H1 (cell line): ENCODE measurements around the gene GCLM. TPM values are rescaled to one million over a fixed set of nuclear protein-coding genes. Genes with fewer than 3 reads are reported as not detected.

Experiments used
- CTCF ChIA-PET: fragments of 300-600 bp; sonication (Branson Sonifier 250); formaldehyde crosslinking; loops from one replicate; lab custom pipeline; 2021; ENCODE audit not compliant: partially characterized antibody; lab: Charles Lee
- POLR2A ChIA-PET: fragments of 300-600 bp; sonication (Branson Sonifier 250); formaldehyde crosslinking; loops from one replicate; lab custom pipeline; 2021; ENCODE audit warnings: inconsistent platforms; ENCODE audit not compliant: partially characterized antibody; lab: Charles Lee
- DNase-seq, 2 experiments: peaks; one replicate each; pipeline versions ENCODE4 v3.0.0 to v3.0.0-alpha.2; 2010 to 2022; ENCODE audit warnings: low spot score in 2 of 2, low read depth in 1 of 2, mixed read lengths in 1 of 2
- FAIRE-seq: peaks from 2 replicates; lab custom pipeline; 2011; peaks lifted over from hg19 to GRCh38; lab: Jason Lieb, UNC
- H2AFZ ChIP-seq: 2 replicates; pipeline ENCODE4 v1.8.1; 2012; ENCODE audit warnings: low read length, inconsistent platforms
- H2AK5ac ChIP-seq: 2 replicates; pipeline ENCODE4 v1.6.1; 2013; ENCODE audit warnings: low read depth, low read length
- H2BK120ac ChIP-seq: replicated peaks from 2 replicates; pipeline ENCODE3; 2013; ENCODE audit warnings: low read depth, low read length, inconsistent platforms
- H2BK12ac ChIP-seq: 2 replicates; pipeline ENCODE4 v1.6.1; 2013; ENCODE audit warnings: low read depth, low read length
- H2BK15ac ChIP-seq: 2 replicates; pipeline ENCODE4 v1.6.1; 2013; ENCODE audit warnings: low read length
- H2BK20ac ChIP-seq: 2 replicates; pipeline ENCODE4 v1.6.1; 2013; ENCODE audit warnings: low read length
- H2BK5ac ChIP-seq: 2 replicates; pipeline ENCODE4 v1.6.1; 2013; ENCODE audit warnings: low read depth, low read length
- H3K14ac ChIP-seq: 2 replicates; pipeline ENCODE4 v1.6.1; 2013; ENCODE audit warnings: inconsistent platforms; ENCODE audit not compliant: insufficient read length
- H3K18ac ChIP-seq: 2 replicates; pipeline ENCODE4 v1.6.1; 2013; ENCODE audit warnings: low read length; ENCODE audit errors: extremely low read depth
- H3K23ac ChIP-seq: 2 replicates; pipeline ENCODE4 v1.6.1; 2013; ENCODE audit warnings: inconsistent platforms; ENCODE audit not compliant: insufficient read length
- H3K23me2 ChIP-seq: 2 replicates; pipeline ENCODE4 v1.6.1; 2013; ENCODE audit warnings: low read depth, low read length
- H3K27ac ChIP-seq: 2 replicates; pipeline ENCODE4 v1.6.1; 2011; ENCODE audit warnings: low read depth, low read length, inconsistent platforms
- H3K27me3 ChIP-seq, 4 experiments: replicated peaks in 1 of 4; 1 replicate in 1 of 4; 2 replicates in 3 of 4; pipeline versions ENCODE4 v1.6.1 to v1.8.1; 2011 to 2013; ENCODE audit warnings: low read length in 3 of 4, mild to moderate bottlenecking in 3 of 4, inconsistent platforms in 2 of 4, mixed read lengths in 2 of 4, moderate library complexity in 1 of 4; ENCODE audit not compliant: control insufficient read depth in 3 of 4, insufficient read depth in 3 of 4; ENCODE audit errors: extremely low read depth in 1 of 4
- H3K36me3 ChIP-seq, 4 experiments: 2 replicates each; pipeline versions ENCODE4 v1.6.1 to v1.8.1; 2011 to 2013; ENCODE audit warnings: mild to moderate bottlenecking in 4 of 4, low read length in 3 of 4, moderate library complexity in 2 of 4, control low read depth in 1 of 4, inconsistent platforms in 1 of 4; ENCODE audit not compliant: insufficient read depth in 4 of 4, control insufficient read depth in 2 of 4
- H3K4ac ChIP-seq: replicated peaks from 2 replicates; pipeline ENCODE3; 2013; ENCODE audit warnings: low read length, low read depth, mixed read lengths, inconsistent platforms; ENCODE audit not compliant: insufficient read length
- H3K4me1 ChIP-seq, 4 experiments: replicated peaks in 1 of 4; 1 replicate in 1 of 4; 2 replicates in 3 of 4; pipeline versions ENCODE4 v1.6.1 to v1.8.1; 2011 to 2013; ENCODE audit warnings: low read length in 3 of 4, inconsistent platforms in 2 of 4, mixed read lengths in 1 of 4; ENCODE audit not compliant: insufficient read depth in 4 of 4, control insufficient read depth in 3 of 4
- H3K4me2 ChIP-seq, 2 experiments: 2 replicates each; pipeline versions ENCODE4 v1.6.1 to v1.8.1; 2011 to 2013; ENCODE audit warnings: low read depth in 2 of 2, low read length in 2 of 2, control low read depth in 1 of 2, inconsistent platforms in 1 of 2, mild to moderate bottlenecking in 1 of 2; ENCODE audit not compliant: insufficient read depth in 1 of 2
- H3K4me3 ChIP-seq, 4 experiments: fragments of 200-600, 300-600 bp in 1 of 4; sonication (generic), shearing (Covaris generic), sonication (Bioruptor Twin) in 1 of 4; 2 replicates each; pipeline versions ENCODE4 v1.5.1 to v1.8.1; 2011 to 2016; ENCODE audit warnings: low read length in 4 of 4, low read depth in 3 of 4, control low read depth in 2 of 4, inconsistent platforms in 2 of 4, mild to moderate bottlenecking in 2 of 4, mixed read lengths in 1 of 4, moderate library complexity in 1 of 4; ENCODE audit not compliant: insufficient read depth in 2 of 4; ENCODE audit errors: extremely low read depth in 1 of 4
- H3K56ac ChIP-seq: replicated peaks from 2 replicates; pipeline ENCODE3; 2013; ENCODE audit warnings: low read depth, mild to moderate bottlenecking, mixed read lengths, low read length, inconsistent platforms; ENCODE audit not compliant: insufficient read length
- H3K79me1 ChIP-seq: 2 replicates; pipeline ENCODE4 v1.6.1; 2013; ENCODE audit warnings: low read depth, low read length, control low read depth
- H3K79me2 ChIP-seq, 2 experiments: 2 replicates each; pipeline versions ENCODE4 v1.6.1 to v1.8.1; 2012 to 2013; ENCODE audit warnings: low read length in 2 of 2, mild to moderate bottlenecking in 2 of 2, inconsistent platforms in 1 of 2; ENCODE audit not compliant: insufficient read depth in 2 of 2, control insufficient read depth in 1 of 2
- H3K9ac ChIP-seq, 4 experiments: replicated peaks in 1 of 4; 1 replicate in 1 of 4; 2 replicates in 3 of 4; pipeline versions ENCODE4 v1.6.1 to v1.8.1; 2011 to 2013; ENCODE audit warnings: low read depth in 3 of 4, low read length in 3 of 4, control low read depth in 2 of 4, mild to moderate bottlenecking in 2 of 4, moderate library complexity in 2 of 4, inconsistent platforms in 1 of 4; ENCODE audit errors: extremely low read depth in 1 of 4
- H3K9me3 ChIP-seq, 2 experiments: 2 replicates each; pipeline versions ENCODE4 v1.6.1 to v1.8.1; 2012 to 2013; ENCODE audit warnings: mild to moderate bottlenecking in 2 of 2, moderate library complexity in 2 of 2, control low read depth in 1 of 2, inconsistent platforms in 1 of 2, low read depth in 1 of 2, low read length in 1 of 2, mixed read lengths in 1 of 2; ENCODE audit not compliant: insufficient read depth in 2 of 2
- H4K20me1 ChIP-seq, 2 experiments: replicated peaks in 1 of 2; 2 replicates each; pipeline versions ENCODE3 to v1.8.1; 2011 to 2013; ENCODE audit warnings: inconsistent platforms in 2 of 2, low read length in 2 of 2, mild to moderate bottlenecking in 1 of 2; ENCODE audit not compliant: insufficient read depth in 2 of 2, control insufficient read depth in 1 of 2
- H4K5ac ChIP-seq: 2 replicates; pipeline ENCODE4 v1.6.1; 2013; ENCODE audit warnings: low read length, low read depth, mixed read lengths, inconsistent platforms; ENCODE audit not compliant: insufficient read length
- H4K8ac ChIP-seq: 2 replicates; pipeline ENCODE4 v1.8.0; 2013; ENCODE audit warnings: mild to moderate bottlenecking, moderate library complexity, low read length, inconsistent platforms; ENCODE audit not compliant: insufficient read depth; ENCODE audit errors: extremely low read depth
- H4K91ac ChIP-seq: replicated peaks from 2 replicates; pipeline ENCODE3; 2013; ENCODE audit warnings: low read length, mixed read lengths, inconsistent platforms; ENCODE audit not compliant: insufficient read length
- CTBP2 ChIP-seq: IDR thresholded peaks from 2 replicates; pipeline ENCODE4 v1.7.0; 2011; ENCODE audit warnings: borderline replicate concordance, mild to moderate bottlenecking, moderate library complexity, mixed read lengths, low read length; ENCODE audit not compliant: insufficient read depth, insufficient read length
- GTF2F1 ChIP-seq: IDR thresholded peaks from 2 replicates; pipeline ENCODE4 v1.6.1; 2012; ENCODE audit warnings: low read depth, low read length, improper control_type of control experiment, borderline replicate concordance
- KDM5A ChIP-seq: fragments of 200-600 bp; IDR thresholded peaks from 2 replicates; pipeline ENCODE4 v1.7.1; 2012; ENCODE audit warnings: mild to moderate bottlenecking, low read length, inconsistent platforms, mixed read lengths
- SRF ChIP-seq: IDR thresholded peaks from 2 replicates; pipeline ENCODE4 v1.6.1; 2011; ENCODE audit warnings: mild to moderate bottlenecking, low read depth, low read length, moderate library complexity
- WGBS, 2 experiments: shearing (Covaris generic) in 1 of 2; methylation state at CpG; one replicate each; pipeline versions ENCODE4 v1.1.6 to v1.1.7; 2013 to 2015; ENCODE audit warnings: low lambda C conversion rate in 2 of 2, mixed read lengths in 2 of 2, inconsistent platforms in 1 of 2, low coverage in 1 of 2, missing lambda C conversion rate in 1 of 2; ENCODE audit not compliant: insufficient replicate concordance in 2 of 2, insufficient coverage in 1 of 2, insufficient read length in 1 of 2; ENCODE audit errors: extremely low coverage in 1 of 2, missing lambda C conversion rate in 1 of 2; 5-methylcytosine and 5-hydroxymethylcytosine counted together
- polyA plus RNA-seq, 7 experiments: library from polyadenylated mRNA; depleted of rRNA in 3 of 7; stranded (reverse) in 5 of 7; unstranded in 2 of 7; fragments of >200 nt in 5 of 7; fragments of 200-250 nt in 2 of 7; gene quantifications; 1 replicate in 5 of 7; 2 replicates in 1 of 7; 4 replicates in 1 of 7; pipeline versions ENCODE4 v1.2.1 to v1.2.3, GENCODE V29; 2011 to 2013; ENCODE audit warnings: missing spikeins in 2 of 7, mixed read lengths in 2 of 7
- total RNA-seq: library from RNA; stranded (reverse); fragmentation: NEBNext Ultra II Directional; extraction: Animal tissue kit (Norgen Biotek cat#: 25700); gene quantifications from 2 replicates; pipeline ENCODE4 v1.2.1, GENCODE V29; 2021

The GCLM gene
- total and polyA plus RNA-seq, 2 of the 8 experiments (the other 6 are each of a cell fraction or from before 2014, with no cell fraction given): 3.1 to 12.8 TPM

DNA sequence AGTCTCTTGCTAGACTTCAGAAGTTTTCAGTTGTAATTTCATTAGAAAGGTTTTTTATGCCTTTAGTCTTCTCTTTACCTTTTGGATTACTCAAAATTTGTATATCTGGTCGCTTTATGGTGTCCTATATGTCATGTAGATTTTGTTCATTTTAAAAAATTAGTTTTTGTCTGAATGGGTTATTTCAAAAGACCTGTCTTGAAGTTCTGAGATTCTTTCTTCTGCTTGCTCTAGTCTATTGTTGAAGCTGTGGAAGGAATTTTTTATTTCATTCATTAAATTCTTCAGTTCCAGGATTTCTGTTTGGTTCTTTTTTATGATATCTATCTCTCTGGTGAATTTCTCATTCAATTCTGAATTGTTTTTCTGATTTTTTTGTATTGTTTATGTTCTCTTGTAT, 46.5 kb upstream of the GCLM start:
- POLR2A ChIA-PET: no interaction called here
- CTCF ChIA-PET: no interaction called here
- TF ChIP-seq CTBP2 (no peak), GTF2F1 (no peak), KDM5A (no peak), SRF (no peak)

More for the DNA sequence above, 46.5 kb upstream of the GCLM start:
- Histone ChIP-seq H2BK15ac (no peak overlapping the region), H3K23ac (no peak overlapping the region), H3K36me3 (no peaks in the 10 kb centered on the region), H3K4me2 (no peak overlapping the region), H3K27ac (no peak overlapping the region), H3K79me2 (no peaks in the 10 kb centered on the region), H4K91ac (no peak overlapping the region), H3K23me2 (0 out of 2 replicates have a peak, but pooled peaks cover 1% of the 10 kb centered on the region), H3K14ac (no peak overlapping the region), H3K79me1 (no peaks in the 10 kb centered on the region), H2BK12ac (no peak overlapping the region), H2BK120ac (no peak overlapping the region), H3K18ac (no peak overlapping the region), H4K20me1 (no peaks in the 10 kb centered on the region), H2BK5ac (no peak overlapping the region), H3K9me3 (peaks cover 3 to 11% of the 10 kb centered on the region in 2 experiments; a peak in 3 of 4 replicates), H3K4me1 (no peaks in the 10 kb centered on the region), H2AFZ (no peak overlapping the region), H3K27me3 (no peaks in the 10 kb centered on the region), H3K56ac (no peak overlapping the region), H4K5ac (no peak overlapping the region), H3K4ac (no peak overlapping the region), H2AK5ac (no peak overlapping the region), H2BK20ac (no peak overlapping the region), H3K4me3 (no peak overlapping the region), H4K8ac (no peak overlapping the region), H3K9ac (no peak overlapping the region)
- no peak for FAIRE-seq
- no peak for DNase-seq
- 86% methylated on average over 1 of the region's 1 CpG; no CpG with 5 or more reads in 1 of the 2 experiments for WGBS, 2 experiments
